NK-92 (cell line): ENCODE results near the gene RAMACL.
"Not testable (repeated sequence)": the region's sequence is repeated elsewhere in the genome, so short reads cannot be mapped to it uniquely, and the experiment has no call there.

Experiments
- DNase-seq: peaks from one replicate; lab custom pipeline; 2025; ENCODE audit not compliant: unreplicated experiment; lab: John Stamatoyannopoulos, UW

Gene RAMACL

DNA sequence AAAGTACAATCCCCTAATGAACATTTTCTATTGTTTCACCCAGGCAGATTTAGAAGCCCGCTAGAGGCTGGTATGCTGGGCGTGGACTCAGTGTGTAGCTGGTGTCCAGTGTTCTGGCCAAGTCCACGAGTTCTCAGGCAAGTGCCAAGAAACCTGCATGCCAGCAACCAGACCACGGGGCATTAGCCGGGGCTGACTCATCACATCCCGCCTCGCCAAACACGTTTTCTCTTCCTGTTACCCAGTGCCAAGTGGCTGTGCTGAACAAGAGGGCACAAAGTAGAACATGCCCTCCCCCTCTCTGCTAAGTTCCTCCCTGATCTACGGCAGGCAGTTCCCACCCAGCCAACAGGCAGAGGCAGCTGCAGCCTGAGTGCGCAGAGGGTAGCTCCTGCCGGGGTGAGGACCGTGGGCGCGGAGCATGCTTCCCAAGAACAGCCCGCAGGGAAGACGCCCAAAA is 29.6 kb downstream of the RAMACL start:
- no peak for DNase-seq

DNA sequence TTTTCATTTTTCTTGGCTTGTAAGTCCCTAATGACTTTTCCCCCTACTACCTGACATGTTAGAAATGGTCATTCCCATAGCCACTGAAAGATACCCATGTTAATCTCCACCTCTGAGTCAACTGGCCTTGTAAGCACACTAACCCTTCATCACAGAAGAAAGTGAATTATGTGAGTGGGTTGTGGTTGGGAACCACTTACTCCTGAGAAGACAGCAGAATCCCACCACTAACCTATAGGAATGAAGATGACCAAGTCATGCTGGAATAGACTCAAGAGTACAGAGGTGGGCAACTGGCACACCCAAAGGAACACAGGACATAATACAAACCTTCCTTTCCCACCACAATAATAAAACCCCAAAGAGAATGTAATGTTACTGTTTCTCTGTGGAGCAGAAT is 30.1 kb downstream of the RAMACL start:
- DNase-seq: no peak

DNA sequence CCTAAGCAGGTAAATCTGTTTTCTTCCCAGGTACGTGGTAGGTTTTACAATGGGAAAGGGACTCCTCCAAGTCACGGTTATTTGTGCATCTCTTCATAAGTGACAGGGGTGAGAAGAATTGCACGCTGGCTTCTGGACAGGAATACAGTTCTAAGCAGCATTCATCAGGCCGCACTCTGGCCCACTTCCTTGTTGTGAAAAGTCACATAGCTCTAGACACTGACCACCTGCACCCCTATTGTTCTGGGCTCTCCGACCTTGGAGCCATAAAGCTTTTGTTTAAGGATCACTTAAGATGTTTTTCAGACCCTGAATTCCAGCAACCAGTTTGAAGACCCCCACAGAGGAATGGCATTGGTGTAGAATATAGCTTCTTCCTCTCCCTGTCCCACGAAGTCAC is 31.4 kb downstream of the RAMACL start:
- no peak for DNase-seq

DNA sequence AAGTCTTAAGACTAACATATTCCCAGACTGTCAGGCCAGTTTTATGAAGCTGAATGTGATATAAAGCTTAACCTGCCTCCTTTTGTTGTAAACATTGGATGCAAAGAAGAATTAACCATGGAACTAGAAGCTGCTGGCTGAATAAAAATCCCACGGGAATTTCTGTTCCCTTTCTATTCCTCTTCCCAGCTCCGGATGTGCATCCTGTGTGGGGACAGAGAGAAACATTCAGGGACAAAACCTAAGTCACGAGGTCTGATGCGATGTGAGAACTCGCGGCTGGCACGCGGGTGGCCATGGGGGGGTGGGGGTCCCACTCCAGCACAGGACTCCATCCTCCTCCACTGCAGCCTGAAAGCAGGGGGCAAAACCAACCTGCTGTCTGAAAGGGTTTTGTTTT is 32.2 kb downstream of the RAMACL start:
- DNase-seq: no peak

DNA sequence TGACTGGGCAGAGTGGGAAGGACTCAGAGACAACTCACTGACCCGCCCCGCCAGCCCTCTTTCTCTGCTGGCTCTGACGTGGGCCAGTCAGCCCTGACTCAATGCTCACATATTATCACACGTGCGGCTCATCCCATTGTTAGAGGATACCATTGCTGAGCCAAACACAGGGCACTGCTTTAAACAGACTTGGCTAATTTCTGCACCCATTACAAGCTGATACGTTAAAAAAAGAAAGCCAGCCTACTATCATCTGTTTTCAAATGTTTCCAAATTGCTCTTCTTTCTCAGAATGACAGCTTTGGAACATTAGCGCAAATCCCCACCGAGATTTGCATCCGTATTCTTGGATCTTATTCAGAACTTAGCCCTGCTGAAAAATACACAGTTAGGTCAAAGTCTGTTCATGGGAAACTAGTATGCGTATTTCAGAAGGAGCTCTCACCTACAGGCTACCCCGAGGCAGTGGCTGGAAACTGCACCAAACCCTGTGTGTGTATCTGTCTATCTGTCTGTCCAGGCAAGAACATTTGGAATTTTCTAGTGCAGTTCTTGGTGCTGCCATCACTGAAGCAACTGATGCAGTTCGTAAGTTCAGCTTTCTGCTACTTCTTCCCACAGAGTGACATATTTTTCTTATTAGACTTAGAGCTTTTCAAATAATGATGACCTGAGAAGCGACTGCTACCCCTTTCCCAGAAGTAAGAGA is 32.8 kb downstream of the RAMACL start:
- DNase-seq: no peak

DNA sequence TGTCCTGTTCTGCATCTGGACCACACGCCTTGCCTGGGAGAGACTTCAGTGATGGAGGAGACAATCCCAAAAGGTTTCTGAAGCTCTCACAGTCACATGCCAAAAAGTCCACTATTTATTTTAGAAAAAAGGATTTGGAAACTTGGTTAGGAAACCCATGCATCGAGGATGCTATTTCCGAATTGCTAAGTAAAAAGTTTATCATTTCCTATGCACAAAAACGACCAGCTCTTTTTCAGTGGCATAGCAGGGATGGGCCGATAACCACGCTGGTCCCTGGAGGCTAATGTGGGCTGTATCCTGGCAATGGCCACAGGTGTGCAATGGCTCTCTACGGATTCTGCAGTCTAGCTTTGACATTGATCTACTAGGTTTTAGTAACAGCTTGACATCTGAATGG is 33.9 kb downstream of the RAMACL start:
- no peak for DNase-seq

DNA sequence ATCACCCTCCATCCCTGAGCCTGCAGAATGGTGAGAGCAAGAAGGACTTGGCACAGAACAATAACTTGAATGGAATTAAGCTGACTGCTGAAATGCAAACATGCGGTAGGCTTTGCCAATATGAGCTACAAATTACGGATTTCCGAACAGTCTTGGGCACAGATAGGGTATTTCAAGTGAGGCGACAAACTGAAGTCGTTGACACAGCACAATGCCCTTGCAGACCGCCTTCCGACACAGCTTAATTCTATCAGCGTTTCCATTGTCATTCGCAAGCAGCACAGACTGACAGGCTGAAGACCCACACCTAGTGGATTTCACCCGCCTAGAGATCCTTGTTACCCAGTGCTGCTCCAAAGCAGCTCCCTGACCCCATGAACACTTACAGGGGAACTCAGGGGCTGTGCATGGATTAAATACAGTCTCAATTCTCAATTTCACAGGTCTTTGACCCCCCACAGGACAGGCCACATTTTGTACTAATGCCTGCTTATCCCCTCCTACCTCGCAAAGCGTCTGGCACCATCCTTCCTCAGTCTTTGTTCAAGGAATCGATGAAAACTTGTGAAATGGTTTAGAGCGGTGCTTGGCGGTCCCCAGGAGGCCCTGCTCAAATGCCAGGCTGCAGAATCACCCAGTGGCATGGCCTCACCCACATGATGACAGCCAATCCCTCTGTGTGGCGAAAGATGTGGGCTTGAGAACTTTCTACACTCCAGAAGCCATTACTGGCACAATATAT is 34.6 kb downstream of the RAMACL start:
- no peak for DNase-seq

DNA sequence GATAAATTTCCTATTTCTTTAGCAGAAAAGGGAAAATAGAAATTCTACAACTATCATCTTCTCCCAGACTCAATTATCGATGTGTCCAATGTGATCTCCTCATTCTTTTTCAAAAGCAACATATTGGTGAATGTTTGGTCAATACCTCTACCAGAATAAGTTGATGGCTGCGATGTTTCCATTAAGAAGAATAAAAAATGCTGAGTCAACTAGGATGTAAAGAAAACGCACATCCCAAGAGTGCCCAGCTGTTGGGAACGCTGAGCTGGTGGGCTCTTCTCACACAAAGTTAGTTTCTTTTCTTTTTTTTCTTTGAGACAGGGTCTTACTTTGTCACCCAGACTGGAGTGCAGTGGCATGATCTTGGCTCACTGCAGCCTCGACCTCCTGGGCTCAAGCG is 39.8 kb downstream of the RAMACL start:
- no peak for DNase-seq

DNA sequence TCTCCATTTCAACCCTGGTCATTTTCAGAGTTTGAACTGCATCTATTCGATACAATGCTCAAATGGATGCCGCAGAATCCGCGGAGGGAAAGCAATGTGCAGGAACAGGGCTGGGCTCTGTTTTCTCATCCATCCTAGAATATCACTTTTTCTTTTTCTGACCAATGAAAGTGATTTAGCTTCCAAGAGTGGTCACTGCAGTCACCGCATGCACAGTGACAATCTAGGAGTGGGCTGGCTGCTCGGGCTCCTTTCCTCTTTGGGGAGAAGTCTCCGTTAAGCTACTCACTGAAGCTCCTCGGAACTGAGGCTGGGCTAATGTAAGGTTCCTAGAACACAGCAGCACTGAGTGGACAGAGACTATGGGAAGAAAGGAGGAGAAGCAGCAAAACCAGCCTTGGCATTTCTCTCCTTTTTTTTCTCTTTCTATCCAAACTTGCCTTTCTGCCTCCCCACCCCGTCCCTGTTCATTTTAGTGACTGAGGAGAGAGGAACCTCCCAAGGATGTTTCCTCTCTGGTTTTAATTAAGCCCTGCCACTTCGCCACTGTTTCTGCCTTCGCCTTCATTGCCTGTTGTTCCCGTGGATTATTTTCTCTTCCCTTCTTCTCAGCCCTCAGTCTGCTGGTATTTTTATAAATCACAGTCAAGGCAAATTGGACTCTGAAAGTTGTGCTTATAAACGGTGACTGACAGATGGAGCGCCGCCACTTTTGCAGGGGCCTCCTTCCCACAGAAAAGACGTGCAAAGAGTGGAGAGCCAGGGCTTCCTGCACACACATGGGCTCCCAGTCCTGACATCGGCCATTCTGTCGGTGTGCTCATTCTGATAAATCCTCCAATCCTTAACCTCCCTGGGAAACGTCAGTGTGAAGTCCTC is 41.1 kb downstream of the RAMACL start:
- DNase-seq: no peak

DNA sequence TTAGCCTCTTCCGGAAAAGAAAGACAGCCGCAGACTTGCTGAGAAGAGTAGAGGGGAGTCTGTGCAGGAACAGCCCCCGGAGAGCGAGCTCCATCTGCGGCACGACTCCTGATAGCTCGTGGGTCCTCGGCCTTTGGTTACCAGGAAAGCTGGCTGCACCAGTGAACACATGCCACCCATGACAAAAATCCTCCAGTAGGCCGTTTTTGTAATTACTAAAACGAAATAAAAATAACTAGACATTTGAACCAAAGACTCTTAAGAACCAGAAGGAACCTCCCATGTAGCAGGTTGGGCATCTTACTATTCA is 42.2 kb downstream of the RAMACL start:
- DNase-seq: no peak

DNA sequence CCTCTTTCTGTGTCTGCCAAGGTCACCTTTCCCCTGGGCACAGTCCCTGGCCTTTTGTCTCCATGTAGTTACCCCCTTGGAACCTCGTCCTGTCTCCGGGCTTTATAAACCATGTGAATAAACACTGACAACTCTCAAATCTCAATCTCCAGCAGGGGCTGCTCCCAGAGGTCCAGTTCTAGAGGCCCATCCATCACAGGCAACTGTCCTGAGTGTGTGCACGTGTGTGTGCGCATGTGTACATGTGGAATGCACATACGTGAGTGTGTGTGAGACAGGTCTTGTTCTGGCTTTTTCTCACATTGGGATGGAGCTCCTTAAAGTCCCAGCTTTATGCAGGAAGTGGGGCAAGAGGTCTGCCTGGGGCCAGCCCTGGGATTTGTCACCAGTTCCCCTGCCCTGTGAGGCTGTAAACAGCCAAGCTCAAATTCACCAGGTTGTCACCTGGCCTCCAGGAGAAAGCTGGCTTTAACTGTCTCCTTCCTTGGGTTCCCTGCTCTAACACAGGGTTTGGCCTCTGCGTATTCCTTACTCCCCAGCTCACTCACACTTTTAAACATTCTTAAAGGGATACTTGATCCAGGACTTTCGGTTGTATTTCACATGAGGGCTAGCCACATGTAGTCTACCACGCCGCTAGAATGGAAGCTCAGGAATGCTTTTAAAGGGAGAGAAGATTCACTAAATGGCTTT is 42.7 kb downstream of the RAMACL start:
- DNase-seq: no peak

DNA sequence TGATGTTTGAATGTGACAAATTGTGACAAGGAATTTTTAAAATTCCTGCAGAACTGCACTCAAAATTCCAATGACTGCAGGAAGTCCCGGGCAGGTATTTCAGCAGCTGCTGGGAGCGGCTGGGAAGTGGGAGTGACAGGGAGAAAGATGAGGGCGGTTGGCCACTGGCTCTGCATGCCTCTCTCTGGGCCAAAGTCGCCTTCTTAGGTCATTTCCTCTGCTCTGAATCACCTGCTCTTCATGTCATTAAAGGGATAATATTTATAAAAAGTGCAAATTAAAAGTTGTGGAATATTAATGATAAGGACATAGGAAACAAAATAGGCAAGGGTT is 43.9 kb downstream of the RAMACL start:
- no peak for DNase-seq

DNA sequence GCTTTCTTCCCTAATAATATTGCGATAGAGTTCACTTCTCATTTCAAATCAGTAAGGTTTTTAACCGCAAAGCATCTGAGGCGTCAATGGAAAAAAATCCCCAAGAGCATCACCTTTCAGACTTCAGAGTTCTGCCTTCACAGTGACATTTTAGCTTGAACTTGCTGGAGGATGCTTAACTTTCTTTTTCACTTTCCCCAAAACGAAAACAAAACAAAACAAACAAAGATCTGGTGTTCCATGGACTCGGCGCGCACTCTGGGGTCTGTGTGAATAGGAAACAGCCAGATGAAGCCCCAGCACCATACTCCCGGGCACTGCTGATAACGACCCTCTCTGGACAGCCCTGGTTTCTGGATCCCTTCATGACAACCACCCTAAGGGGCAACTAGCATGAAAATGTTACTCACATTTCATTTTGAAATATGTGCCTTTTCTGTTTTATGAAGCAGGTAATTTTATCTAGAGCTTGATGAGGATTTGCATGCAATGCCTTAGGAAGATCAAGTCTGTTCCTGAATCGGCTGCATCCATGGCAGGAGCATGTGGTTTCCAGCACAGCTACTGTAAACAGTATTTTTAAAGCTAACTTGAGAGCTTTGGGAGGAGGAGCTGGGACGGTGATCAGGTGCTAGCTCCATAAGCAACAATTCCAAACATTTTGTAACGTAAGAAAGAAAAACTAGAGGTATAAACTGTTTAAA is 44.5 kb downstream of the RAMACL start:
- DNase-seq: no peak

DNA sequence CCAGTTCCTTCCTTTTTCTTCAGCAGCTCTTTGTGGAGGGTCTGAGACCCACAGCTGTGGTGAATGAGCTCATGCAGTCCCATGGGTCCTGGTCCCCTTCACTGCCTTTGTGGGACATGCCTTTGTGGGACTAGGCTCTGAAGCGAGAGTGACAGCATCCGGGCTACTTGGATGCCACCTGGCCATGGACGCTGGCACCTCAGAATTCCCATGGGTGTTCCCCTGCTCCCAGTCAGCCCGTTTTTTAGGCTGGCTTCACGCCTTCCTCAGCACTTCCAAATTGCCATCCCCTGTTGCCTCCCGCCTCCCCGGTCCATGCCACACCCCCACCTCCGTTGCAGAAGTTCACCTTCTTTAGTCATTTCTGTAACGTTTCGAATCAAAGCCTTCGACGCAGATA is 45.1 kb downstream of the RAMACL start:
- no peak for DNase-seq

DNA sequence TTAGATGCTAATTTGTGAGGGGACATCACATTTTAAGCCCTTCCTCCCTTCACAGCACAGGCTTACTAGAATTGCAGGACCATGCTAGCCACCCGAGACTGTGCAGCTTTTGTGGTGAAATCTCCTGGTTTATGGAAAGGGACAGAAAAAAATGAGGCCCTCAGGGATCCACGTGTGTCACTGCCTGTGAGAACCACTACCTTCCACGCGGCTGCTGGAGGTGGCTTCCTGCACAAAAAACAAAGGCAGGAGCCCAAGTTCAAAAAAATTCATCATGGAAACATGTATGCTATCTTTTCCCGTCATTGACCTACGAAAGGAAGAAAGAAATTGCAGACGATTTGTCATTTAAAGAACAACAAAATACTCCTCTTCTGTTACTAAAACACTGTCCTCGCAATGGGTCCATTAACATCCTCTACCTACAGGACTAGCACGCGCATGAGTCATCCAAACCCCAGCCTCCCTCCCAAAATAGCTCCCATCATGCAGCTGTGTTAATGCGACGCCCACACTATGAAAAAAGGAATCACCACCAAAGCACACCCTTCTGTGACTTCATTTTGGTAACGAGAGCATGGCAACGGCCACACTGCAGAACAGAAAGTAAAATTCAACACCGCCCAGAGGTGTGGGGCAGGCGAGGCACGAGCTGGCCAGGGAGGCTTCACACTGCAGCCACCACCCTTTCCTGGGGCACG is 45.7 kb downstream of the RAMACL start:
- no peak for DNase-seq

DNA sequence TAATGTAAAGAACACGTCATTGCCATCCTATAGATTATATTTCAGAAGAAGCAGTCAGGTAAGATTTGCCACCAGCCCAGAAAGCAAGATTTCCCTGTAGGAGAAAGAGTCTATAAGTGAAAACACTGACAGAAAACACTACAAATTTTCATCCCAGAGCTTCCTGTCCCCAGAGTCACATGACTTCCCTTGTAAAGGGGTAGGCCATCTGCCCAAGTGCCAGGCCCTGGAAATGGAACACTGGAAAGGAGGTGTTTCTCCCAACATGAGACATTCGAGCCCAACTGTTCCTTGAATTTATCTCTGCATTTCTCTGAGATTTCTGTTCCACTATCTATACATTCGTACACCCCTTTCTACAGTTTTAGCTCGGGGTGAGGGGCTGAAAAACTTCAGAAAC is 46.9 kb downstream of the RAMACL start:
- DNase-seq: no peak

DNA sequence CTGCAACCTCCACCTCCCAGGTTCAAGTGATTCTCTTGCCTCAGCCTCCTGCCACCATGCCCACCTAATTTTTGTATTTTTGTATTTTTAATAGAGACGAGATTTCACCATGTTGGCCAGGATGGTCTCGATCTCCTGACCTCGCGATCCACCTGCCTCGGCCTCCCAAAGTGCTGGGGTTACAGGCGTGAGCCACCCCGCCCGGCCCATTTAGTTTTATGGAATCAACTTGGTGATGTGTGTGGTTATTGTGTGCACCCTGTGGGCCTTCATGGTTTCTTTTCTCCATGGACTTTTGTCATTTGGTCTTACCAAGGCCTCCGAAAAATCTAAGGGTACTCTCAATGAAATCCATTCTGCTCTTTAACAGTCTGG is 47.5 kb downstream of the RAMACL start:
- not testable (repeated sequence) for DNase-seq

DNA sequence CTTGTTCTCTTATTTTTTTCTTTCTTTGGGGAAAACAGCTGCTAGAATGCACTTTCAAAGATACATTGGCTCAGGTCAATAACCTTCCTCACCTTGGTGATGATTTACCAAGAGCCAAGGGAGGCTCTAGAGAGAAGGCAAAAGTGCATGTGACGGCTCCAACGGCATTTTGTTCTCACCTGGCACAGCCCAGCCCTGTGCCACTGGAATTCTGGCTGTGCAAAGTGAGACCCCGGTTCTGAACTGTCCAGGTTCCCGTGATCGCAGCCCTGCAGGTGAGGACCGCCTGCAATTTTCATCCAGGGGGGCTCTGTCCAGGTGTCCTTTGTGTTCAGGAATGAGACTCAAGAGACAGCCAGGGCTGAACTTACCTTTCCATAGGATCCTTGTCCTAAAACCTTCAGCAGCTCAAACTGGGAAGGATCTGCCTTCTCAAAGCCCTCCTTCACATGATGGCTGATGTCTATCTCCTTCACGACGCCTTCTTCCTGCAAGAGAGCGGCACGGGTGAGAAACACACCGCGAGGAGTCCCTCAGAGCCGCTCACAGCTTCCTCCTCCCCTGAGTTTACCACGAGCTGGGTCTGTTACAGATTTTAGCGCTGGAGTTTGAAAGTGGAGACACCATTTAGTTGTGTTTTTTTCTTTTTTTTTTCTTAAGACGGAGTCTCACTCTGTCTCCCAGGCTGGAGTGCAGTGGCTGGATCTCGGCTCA is 48.0 kb downstream of the RAMACL start:
- DNase-seq: no peak

DNA sequence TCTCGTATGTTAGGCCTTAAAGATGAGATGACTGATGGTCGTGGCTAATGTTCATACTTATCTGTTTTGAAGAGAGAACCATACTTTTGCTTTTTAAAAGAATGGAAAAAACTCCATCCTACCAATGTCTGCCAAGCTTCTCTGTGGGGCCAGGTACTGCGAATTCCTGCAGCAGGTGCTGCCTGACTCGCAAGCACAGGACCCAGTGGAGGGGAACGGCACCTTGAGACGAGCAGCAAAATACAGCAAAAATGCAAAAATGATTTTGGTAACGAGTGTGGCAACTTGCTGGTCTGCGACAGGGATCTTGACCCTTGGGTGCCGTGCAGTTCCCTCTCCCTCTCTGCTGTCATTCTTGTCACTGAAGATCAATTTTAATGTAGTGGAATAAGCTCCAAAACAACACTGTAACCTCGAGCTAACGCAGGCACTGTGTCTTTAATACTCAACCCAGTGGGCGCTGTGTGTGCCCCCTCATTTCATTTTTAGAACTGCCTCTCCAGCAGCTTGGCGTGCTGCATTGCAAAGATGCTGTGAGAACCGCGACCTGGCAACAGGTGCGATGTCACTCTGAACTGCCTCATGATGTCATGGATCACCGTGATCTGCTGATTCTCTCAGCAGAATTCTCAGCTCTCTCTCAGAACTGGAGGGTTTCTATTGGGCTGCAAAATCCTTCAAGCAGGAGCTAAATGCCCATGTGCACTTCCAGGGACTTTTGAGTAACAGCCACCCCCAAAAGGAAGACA is 51.6 kb downstream of the RAMACL start:
- no peak for DNase-seq
